HG03103 (cell line): Measurements from ENCODE around the gene BAHCC1.
"Not testable (repeated sequence)": the region's sequence is repeated elsewhere in the genome, so short reads cannot be mapped to it uniquely, and the experiment has no call there.

ENCODE experiments used
- ATAC-seq: cut with Tn5 transposase; IDR thresholded peaks from one replicate; pipeline ENCODE4 v1.9.1; 2021; ENCODE audit warnings: low read depth; ENCODE audit not compliant: unreplicated experiment

Gene BAHCC1

DNA sequence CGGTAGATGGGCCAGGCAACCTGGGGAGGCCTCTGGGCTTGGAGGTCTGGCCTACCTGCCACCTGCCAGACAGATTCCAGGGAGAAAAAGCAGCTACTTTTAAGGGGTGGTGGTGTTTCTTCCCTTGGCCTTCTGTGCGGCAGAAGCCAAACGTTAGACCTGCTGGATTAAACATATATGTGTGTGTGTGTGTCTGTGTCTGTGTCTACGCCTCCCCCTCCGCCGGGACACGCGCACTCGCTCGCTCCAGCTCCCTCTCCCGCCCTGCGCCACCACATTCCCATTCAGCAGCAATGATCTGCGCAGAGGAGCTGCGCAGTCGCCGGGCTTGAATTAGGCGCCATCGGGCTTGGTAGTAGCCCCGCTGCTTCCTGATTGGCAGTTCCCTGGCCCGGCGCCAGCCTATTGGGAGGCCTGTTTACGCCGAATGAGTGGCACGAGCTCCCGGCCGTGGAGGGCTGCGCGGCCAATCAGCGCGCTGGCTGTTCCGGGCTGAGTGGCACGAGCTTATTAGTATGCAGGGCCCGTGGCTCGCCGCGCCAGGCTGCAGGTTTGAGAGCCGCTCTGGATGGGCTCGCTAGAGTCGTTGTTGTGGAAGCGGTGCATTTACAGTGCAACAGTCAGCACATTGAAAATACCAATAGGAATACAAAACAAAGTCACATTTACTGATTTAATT, at the start of gene BAHCC1:
Gene BAHCC1 (plus strand): TSS at position 537 of the 679 bp plus-strand sequence. CDS start 4,283 bp downstream, outside the sequence.
- no peak for ATAC-seq

DNA sequence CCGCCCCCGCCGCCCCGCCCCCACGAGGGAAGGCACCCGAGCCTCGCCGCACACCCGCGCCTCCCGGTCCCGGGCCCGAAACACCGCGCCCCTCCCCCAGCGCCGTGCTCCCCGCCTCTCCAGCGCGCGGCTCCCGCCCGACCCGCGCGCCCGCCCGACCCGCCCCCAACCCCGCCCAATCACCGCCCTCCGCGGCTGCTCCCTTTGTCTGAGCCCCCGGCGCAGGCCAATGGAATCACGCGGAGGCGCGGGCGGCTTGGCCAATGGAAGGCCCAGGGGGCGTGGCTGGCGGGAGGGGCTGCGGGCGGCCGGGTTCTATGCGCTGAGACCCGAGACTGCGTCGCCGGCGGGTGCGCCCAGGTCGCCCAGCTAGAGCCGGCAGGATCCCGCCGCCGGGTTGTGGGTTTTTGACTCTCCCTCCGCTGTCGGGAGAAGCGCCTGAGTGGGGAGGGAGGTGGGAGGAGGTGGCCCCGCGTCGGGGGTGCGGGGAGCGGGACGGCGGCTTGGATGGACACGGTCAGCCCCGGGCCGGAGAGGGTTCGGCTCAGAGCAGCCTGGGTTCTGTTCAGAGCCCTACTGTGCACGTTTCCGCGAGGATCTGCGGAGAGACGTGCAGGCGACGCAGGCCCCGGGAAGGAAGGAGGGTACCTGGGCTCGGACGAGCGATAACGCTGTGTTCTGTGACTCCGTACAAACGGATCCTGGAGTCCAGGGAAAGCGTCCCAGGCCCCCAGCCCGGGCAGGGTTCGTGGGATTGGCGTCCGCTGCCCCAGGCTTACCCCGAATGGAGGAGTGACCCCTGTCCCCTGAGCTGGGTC, 49.0 kb upstream of the BAHCC1 start:
- ATAC-seq, result peak; percentile 60

DNA sequence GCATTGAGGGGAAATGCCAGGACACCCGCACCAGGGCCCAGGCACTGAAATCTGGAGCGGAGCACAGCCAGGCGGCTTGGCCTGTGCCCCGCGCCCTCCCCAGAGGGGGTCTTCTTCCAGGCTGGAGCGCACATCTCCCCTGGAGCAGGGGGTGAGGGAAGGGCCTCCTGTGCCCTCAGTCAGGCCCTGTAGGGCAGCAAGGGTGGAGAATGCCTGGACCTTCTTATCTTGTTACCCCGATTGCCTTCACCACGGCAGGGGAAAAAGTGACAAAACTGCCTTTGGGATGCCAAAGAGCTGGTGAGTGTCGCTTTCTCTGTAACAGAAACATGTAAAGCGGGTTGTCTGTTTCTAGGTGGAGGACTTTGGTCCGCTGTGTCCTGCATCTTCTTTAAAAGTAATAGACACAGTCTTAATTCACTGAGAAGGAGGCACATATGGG, 48.3 kb upstream of the BAHCC1 start:
- ATAC-seq, result no peak

DNA sequence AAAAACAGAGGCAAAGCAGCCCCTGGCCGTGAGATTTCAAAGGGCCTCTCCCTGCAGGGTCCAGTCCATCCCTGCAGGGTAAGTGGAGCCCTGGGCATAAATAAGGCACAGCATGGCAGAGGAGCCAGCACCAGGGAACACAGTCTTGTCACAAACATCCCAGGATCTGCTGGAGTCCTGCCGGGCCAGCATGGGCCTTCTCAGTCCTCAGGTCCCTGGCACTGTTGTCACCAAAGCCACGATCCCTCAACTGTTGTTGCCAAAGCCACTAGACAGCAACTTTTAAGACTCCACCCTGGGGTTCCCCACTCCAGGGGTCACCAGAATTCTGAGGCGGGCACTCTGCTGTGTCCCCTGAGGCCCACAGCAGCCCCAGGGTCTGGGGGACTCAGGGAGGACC, 47.8 kb upstream of the BAHCC1 start:
- no peak for ATAC-seq

DNA sequence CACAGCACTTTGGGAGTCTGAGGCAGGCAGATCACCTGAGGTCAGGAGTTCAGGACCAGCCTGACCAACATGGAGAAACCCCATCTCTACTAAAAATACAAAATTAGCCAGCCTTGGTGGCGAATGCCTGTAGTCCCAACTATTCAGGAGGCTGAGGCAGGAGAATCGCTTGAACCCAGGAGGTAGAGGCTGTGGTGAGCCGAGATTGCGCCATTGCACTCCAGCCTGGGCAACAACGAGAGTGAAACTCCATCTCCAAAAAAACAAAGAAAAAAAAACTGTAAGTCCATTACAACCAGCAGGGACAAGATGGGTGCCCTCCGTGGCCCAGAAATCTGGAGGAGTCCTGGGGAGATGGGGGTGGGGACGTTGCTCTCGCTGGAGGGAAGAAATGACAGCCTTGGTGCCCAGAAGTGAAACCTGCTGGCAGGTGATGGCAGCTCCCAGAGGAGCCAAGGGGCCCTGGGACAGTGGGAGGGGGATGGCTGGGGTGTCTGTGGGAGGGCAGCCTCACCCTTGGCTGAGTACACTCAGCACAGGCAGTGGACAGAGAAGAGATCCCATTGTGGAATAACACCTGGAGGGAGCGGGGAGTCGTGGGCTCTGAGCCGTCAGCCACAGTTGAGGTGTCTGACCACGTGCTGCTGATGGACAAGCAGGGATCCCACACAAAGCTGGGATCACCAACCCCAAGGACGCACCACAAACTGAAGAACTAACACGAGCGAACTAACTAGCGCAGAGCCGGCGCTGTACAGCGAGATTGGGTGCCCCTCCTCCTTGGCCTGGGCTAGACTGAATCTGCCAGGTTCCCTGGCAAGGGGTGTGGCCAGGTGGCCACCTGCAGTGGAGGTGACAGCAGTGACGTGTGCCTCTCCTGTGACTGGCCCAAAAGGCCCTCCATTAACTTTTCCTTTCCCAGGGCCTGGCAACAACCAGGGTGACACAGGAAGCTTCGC, 46.9 kb upstream of the BAHCC1 start:
- ATAC-seq, result no peak

DNA sequence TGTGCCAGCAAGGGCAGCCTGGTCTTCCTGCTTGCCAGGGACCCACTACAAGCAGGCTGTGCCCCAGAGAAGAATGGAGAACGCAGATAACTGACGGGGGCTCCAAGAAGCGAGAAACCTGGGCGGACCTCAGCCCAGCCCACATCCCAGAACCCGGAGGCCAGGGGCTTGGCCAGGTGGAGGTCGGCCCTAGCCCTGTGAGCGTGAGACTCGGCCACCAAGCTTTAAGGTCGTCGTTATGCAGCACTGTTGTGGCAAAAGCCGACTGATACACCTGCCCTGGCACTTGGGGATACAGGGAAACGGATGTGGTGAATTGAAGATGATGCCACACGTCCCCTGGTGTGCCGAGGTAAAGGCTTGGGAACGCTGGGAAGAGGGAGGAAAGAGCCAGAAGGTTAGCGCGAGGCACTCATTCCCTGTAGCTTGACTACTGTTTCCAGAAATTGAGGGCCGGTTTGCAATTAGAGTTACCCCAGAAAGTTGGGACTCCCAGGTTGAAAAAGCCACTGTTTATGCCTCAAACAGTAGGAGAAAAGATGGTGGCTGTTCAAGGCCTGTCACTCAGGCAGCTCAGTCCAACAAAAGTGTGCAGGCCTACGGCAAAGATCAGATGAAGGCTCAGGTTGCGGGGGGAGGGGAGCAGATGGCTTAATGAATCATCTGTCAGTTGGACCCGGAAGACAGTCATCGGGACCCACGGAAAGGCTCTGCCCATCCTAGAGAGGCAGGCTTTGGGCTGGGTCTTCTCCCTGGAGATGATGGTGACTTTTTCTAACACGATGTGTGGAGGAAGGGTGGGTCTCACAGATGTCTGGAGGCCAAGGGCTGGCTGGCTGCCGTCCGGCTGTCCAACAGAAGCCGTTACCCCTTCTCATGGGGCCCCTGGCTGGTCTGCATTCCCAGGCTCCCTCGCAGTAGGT, 45.6 kb upstream of the BAHCC1 start:
- no peak for ATAC-seq

DNA sequence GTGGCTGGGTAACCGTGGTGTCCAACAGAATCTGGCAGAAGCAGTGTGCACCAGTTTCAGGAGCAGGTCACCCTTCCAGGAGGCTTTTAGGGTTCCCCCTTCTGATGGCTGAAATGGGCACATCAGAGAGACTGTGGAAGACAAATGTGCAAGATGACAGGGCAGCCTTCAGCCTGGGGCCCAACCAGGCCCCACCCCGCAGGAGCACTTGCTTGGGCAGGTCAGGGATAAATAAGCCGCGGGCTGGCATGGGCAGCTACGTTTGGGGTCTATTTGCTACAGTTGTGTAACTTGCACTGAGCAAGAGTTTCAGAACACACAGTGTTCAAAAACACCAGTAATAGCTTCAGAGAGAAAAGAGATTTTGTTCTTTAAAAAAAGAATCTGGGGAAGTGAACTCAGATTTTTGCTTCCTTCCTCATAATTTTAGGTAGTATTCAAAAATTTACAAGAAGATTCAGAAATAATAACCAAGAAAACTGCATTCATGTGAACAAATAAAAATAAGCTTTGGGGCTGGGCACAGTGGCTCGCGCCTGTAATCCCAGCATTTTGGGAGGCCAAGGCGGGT, 44.9 kb upstream of the BAHCC1 start:
- no peak for ATAC-seq

DNA sequence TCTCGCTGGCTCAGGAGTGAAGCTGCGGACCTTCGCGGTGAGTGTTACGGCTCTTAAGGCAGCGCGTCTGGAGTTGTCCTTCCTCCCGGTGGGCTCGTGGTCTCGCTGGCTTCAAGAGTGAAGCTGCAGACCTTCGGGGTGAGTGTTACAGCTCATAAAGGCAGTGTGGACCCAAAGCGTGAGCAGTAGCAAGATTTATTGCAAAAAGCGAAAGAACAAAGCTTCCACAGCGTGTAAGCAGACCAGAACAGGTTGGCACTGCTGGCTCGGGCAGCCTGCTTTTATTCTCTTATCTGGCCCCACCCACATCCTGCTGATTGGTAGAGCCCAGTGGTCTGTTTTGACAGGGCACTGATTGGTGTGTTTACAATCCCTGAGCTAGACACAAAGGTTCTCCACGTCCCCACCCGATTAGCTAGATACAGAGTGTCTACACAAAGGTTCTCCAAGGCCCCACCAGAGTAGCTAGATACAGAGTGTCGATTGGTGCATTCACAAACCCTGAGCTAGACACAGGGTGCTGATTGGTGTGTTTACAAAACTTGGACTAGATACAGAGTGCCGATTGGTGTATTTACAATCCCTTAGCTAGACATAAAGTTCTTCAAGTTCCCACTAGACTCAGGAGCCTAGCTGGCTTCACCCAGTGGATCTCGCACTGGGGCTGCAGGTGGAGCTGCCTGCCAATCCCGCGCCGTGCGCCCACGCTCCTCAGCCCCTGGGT, 43.8 kb upstream of the BAHCC1 start:
- not testable (repeated sequence) for ATAC-seq

DNA sequence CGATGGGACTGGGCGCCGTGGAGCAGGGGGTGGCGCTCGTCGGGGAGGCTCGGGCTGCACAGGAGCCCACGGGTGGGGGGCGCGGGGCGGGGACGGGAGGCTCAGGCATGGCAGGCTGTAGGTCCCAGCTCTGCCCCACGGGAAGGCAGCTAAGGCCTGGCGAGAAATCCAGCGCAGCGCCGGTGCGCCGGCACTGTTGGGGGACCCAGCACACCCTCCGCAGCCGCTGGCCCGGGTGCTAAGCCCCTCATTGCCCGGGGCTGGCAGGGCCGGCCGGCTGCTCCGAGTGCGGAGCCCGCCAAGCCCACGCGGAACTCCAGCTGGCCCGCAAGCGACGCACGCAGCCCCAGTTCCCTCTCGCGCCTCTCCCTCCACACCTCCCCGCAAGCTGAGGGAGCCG, 43.2 kb upstream of the BAHCC1 start:
- ATAC-seq, result not testable (repeated sequence)

DNA sequence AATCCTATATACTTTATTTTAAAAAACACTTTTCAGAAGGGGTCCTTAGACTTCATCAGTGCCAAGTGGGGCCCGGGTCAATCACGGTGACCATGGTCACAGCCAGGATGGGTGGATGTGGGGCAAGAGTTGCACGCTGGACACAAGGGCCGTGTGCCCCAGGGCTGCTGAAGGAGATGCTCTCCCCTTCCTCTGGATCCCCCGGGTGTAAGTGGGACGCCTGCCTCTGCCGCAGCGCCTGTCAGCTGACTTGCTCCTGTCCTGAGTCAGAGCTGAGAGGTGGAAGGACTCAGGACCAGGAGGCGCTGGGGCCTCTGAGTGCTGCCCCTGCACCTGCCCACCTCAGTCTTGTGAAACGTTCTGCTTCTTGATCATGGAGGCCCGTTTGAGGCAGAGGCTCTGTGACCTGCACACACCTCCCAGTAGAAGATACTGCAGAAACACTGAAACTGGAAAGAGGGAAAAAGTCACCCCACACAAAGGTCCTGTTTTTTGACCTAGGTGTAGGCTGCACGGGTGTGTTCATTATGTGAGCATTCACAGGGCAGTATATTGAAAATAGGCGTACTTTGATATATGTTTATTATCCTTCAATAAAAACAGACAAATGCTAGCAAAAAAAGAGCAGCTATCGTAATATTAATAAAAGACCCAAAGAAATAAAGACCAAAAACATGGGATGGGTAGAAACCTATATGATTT, 40.9 kb upstream of the BAHCC1 start:
- no peak for ATAC-seq

DNA sequence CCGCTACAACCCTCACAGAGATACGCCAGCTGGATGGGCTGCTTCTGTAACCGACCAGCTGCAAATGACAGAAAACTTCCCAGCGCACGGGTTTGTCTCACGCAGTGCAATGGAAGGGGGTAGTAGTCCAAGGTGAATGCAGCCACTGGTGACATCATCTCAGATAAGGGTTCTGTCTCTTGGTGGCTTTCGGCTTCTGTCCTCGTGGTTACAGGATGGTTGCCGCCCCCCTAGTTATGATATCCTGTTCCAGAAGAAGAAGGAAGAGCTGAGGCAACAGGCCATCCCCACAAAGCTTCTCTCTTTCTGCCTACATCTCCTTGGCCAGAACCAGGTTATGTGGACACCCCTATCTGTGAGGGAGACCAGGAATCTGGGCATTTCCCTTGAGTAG, 40.3 kb upstream of the BAHCC1 start:
- no peak for ATAC-seq

DNA sequence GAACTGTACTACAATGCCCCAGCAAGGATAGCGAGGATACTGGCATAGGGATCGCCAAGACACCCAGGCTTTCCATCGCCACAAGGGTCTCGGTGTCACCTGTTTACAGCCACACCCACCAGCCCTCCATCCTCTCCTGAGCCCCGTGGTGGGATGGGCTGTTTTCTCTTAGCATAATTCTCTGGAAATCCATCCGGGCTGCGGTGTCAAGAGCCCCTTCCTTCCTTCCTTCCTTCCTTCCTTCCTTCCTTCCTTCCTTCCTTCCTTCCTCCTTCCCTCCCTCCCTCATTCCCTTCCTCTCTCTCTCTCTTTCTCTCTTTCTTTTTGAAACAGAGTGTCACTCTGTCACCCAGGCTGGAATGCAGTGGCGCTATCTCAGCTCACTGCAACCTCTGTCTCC, 36.0 kb upstream of the BAHCC1 start:
- no peak for ATAC-seq

DNA sequence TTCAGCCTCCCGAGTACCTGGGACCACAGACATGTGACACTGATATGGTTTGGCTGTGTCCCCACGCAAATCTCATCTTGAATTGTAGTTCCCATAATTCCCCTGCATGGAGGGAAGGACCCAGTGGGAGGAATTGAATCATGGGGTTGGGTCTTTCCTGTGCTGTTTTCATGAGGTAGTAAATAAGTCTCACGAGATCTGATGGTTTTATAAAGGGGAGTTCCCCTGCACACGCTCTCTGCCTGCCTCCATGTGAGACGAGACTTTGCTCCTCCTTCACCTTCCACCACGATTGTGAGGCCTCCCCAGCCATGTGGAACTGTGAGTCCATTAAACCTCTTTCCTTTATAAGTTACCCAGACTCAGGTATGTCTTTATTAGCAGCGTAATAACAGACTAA, 33.3 kb upstream of the BAHCC1 start:
- ATAC-seq, result not testable (repeated sequence)

DNA sequence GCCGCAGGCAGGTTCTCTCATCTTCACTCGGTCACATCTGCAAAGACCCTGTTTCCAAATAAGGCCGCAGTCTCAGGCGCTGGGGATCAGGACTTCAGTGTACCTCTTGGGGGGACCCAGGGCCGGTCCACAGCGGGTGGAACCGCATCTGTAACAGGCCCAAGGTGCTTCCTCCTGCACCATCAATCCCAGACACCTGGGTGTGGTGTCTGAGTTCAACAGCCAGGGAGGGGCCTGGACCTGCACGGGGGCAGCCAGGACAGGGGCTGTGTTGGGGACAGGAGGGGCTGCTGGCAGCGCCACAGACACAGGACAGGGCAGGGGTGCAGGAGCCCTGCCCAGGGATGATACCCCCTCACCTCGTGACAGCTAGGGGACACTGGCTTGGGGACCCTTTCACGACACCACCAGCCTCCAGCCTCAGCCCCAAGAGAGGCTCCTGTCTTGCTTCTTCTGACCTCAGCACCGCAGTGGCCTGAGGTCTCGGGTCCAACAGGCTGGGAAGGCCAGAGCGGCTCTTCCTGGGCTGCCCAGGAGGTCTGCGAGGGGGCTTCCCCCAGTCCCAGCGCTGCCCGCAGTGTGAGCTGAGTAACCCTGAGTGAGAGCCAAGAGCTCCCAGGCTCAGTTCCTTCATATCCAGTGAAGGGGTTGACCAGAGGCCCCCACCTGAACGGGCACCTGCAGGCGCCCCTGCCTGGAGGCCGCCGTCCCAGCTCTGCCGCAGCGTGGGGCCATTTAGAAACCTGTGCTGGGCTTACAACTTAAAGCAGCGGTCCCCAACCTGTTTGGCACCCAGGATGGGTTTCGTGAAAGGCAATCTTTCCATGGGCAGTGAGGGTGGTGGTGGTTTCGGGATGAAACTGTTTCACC, 30.7 kb upstream of the BAHCC1 start:
- no peak for ATAC-seq

DNA sequence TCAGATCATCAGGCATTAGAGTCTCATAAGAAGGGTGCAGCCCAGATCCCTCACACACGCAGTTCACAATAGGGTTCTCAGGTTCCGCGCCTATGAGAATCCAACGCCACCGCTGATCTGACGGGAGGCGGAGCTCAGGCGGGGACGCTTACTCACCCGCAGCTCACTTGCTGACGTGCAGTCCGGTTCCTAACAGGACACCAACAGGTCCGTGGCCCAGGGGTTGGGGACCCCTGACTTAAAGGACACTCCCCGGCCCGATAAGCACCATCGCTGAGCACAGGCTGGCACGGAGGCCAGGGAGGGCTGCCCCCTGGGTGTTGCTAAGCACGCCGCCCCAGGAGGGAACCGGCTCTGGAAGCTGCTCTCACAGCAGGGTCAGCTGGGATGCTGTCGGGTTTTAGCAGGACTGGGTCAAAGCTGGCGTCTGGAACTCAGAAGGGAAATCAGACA, 30.1 kb upstream of the BAHCC1 start:
- ATAC-seq, result no peak

DNA sequence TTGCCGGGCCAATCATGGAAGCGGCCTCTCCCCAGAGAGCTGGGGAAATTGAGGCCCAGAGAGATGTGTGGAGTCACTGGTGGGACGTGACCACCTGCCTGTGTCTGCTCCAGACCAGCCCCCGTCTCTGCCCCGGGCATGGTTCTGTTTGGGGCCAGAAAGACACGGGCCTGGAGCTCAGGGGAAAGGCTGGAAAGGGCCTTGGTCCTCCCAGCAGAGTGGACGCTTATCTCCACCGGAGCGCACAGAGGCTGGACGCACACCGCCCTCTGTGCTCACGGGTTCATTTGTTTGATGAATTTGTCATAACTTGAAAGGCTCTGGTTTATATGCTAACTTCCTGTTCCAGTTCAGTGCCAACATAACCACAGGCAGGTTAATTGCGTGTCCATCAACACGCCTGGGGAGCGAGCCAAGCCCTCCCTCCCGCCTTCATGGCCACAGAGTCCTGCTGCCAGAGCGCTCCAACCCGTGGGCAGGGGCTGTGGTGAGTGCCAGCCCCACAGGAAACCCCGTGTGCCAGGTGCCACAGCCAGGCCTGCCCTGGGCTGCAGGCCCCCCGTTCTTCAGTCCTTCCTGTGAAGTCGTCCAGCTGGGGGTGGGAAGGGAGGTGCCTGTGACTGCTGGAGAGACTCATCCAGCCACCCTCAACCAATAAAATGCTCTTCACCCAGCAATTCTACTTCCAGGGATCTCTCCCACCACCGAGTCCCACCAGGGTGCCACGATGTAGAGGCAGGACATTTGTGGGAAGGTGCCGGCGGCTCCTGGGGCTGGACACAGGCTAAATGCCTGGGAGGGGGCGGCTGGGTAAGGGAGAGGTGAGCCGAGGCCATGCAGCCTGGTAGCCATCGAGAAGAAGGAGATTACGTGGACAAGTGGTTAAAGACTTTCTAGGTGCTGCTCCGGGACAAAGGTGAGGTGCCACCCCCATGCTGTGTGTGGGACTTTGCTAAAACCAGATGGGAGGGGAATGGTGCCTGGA, 29.4 kb upstream of the BAHCC1 start:
- no peak for ATAC-seq
